HG03571 (cell line): ENCODE measurements around the gene TOR1B.

Experiments used
- ATAC-seq: cut with Tn5 transposase; IDR thresholded peaks from one replicate; pipeline ENCODE4 v1.9.1; 2021; ENCODE audit not compliant: unreplicated experiment

TOR1B gene

GRCh38 chr9:129813661-129814060 lies 10.7 kb downstream of the TOR1B start:
- no peak for ATAC-seq

GRCh38 chr9:129814432-129815223 lies 11.6 kb downstream of the TOR1B start:
- no peak for ATAC-seq

GRCh38 chr9:129815278-129815677 lies 12.3 kb downstream of the TOR1B start:
- no peak for ATAC-seq

DNA sequence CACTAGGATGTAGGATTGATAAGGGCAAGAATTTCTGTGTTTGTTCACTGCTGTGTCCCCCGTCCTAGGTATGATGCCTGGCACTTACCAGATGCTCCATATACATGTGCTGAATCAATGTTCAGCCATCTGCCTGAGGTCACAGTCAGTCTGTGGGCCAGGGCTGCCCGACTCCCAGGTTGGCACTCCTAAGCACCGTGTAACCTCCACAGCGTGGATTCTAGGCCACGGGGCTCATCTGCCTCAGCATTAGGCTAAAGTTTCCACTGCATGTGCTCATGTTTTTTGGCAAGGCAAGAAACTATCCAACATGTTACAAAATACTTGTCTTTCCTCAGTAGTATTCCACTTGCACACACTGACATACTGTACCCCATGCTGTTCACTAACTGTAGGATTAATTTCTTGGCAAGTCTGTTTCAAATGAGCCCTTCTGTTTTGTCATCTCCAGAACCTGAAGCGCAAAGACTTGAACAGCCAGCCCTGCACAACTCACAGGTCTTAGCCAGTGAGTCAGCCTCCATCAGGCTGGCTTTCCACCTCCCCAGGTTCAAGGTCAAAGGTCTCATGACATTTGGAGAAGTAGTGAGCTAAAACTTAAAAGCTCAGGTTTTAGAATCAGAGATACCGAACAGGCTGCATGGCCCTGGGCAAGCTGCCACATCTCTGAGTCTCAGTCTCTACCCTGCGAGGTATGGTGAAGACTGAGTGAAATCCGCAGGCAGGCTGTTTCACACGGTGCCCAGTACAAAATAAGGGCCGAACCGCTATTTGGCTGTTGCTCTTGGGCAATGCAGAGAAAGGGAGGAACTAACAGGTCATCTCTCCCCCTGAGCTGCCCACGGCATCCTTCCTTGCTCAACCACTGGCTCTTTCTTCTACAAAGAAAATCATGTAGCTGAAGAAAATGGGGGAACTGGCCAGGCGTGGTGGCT lies 13.8 kb downstream of the TOR1B start:
- no peak for ATAC-seq

DNA sequence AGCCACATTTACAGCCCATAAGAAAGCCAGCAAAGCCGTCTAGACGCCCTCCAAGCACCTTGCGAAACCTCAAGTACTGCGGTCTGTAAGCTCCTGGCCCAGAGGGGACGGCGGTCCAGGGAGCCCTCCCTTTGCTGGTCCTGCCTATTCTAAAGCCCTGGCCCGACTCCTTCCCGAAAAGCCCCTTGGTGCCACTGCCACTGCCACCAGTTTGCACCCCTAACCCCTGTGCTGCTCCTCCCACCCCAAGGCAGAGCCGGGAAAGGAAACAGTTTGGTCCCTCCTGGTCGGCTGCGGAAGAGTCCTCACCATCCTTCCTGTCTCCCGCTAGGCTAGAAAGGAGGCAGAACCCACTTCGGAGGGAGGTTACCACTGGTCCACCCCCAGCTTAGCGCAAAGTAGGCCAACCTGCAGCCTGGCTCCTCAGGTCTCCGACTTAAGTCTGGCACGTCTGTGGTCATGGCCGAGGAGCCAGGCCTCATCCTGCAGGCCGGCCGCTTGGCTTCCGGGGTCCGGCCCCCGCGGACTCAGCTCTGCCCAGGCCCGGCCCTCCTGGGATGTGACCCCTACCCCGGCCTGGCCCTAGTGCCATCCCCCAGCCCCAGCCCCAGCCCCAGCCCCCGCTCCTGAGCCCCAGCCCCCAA lies 20.0 kb downstream of the TOR1B start:
- ATAC-seq: no peak

DNA sequence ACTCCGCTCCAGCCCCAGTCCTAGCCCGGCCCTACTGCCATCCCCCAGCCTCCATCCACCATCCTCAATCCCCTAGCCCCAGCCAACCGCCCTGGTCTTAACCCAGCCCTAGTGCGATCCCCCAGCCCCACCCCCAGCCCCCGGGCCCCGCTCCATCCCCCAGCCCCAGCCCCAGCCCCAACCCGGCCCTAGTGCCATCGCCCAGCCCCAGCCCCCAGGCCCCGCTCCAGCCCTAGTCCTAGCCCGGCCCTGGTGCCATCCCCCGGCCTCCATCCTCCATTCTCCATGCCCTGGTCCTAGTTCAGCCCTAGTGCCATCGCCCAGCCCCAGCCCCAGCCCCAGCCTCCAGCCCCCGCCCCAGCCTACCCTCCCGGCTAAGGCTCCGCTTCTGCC lies 20.6 kb downstream of the TOR1B start:
- ATAC-seq: no peak

DNA sequence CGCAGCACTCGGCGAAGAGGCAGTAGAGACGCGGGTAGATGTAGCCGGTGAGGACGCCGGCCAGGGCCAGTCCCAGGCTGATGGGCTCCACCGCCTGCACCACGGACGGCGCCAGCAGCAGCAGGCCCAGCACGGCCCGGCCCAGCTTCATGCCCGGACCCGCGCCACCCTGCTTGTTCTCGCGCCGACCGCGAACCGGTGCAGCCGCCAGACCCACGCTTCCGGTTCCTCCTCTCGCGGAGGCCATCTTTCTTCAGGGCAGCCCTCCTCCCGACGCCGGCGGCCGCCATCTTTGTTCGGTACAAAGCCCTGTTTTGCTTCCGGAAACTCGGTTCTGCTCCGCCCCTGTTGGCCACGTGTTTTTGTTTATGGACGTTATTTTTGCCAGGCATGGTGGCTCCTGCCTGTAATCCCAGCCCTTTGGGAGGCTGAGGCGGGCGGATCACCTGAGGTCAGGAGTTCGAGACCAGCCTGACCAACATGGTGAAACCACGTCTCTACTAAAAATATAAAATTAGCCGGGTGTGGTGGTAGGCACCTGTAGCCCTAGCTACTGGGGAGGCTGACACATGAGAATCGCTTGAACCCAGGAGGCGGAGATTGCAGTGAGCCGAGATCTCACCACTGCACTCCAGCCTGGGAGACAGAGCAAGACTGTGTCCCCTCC lies 21.1 kb downstream of the TOR1B start, which contains the start of gene TOR1A:
Gene TOR1A (minus strand): TSS at position 202 of the 667 bp plus-strand sequence. CDS start 51 bp downstream, at position 151.
- ATAC-seq: peak; percentile 78

GRCh38 chr9:129826344-129826743 lies 23.4 kb downstream of the TOR1B start:
- ATAC-seq: no peak

DNA sequence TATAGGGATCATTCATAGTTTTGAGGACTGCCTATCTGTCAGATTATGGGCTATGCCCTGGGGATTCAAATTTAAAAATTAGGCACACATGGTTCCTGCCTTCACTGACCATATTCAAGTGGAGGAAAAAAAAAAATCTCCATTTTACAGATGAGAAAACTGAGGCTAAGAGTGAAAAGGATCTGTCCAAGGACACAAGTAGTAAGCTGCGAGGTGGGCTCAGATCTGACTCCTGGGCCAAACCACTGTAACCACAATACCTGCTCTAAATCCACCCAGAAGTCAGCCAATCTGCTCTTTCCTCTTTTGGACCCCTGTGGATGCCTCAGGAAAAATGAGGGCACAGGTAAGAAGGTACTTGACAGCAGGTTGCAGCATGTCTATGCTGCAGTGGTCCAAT lies 23.8 kb downstream of the TOR1B start:
- no peak for ATAC-seq

DNA sequence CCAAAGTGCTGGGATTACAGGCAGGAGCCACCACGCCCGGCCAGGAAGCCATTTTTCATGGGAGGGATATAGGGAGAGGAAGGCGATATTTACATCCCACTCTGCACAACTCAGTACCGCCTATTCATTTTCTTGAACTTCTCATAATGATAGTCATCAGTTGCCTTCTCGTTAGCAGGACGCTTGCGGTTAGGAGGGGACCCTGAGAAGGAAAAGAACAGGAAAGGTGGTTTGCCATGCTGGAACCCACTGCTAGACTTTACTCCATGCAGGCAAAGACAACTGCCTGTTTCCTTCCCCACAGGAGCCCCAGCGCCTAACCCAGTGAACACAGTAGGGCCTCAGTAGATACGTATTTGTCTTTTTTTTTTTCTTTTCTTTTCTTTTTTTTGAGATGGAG lies 25.1 kb downstream of the TOR1B start:
- no peak for ATAC-seq

- ATAC-seq: no peak
Measured at GRCh38 chr9:129828969-129829368, 26.0 kb downstream of the TOR1B start.

DNA sequence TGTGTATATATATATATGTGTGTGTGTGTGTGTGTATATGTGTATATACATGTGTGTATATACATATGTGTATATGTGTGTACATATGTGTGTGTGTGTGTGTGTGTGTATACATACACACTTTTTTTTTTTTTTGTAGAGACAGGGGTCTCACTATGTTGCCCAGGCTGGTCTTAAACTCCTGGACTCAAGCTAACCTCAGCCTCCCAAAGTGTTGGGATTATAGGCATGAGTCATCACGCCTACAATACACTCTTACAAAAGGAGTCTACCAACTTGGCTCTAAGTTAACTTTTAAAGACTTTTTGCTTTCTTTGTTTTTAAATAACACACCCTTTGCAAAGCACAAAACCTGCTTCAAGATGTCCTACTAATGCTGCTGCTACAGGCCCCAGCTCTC lies 30.0 kb downstream of the TOR1B start:
- no peak for ATAC-seq

DNA sequence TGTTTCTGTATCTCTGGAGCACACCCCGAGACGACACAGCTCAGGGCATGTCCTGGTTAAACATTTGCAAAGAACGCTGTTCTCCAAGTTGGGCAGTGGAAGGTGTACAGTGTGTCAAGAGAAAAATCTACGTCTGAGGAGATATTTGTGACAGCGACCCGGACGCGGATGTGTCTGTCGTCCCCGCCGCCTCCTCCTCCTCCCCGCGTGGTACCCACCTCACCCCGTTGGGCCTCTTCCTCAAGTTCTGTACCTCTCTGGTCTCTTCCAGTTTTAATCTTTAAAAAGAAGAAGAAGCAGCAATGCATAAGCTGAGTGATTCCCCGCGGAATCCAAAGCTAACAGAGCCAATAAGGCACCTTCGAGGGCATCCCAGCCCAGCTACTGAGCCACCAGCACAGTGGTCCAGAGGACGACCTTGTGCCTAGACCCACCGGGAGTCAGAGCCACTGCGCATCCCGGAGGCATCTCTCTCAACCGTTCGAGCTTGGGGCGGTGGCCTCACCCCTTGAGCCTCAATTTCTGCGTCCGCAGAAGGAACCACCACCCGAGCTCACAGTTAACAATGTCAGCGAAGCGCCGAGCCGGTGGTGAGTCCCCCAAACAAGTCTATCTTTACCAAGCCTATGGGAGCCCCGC lies 31.6 kb downstream of the TOR1B start:
- no peak for ATAC-seq

- ATAC-seq: peak; percentile 90
Measured at GRCh38 chr9:129835128-129835859, 32.3 kb downstream of the TOR1B start, which contains the start of the genes C9orf78 and USP20. Gene C9orf78, minus strand, starts transcription at chr9:129835275. Its CDS starts 54 bp downstream, at chr9:129835221. Gene USP20, plus strand, starts transcription at chr9:129835458. Its CDS starts 17,098 bp downstream, at chr9:129852556.

DNA sequence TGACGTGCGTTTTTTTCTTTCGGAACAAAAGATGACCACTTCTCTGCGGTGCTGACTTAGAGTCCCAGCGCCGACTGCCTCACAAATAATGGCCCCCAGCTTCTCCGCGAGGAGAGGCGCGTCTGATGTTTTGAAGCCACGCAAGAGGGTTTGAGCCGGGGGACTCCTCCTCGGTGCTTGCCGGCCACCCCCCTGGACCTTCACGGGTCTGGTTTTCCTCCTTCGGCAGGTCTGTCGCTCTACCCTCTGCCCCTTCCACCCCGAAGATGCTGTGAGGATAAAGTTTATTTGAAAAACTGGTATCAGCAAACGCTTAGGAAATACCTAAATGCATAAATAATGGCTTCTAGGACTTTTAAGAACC lies 32.9 kb downstream of the TOR1B start:
- no peak for ATAC-seq

DNA sequence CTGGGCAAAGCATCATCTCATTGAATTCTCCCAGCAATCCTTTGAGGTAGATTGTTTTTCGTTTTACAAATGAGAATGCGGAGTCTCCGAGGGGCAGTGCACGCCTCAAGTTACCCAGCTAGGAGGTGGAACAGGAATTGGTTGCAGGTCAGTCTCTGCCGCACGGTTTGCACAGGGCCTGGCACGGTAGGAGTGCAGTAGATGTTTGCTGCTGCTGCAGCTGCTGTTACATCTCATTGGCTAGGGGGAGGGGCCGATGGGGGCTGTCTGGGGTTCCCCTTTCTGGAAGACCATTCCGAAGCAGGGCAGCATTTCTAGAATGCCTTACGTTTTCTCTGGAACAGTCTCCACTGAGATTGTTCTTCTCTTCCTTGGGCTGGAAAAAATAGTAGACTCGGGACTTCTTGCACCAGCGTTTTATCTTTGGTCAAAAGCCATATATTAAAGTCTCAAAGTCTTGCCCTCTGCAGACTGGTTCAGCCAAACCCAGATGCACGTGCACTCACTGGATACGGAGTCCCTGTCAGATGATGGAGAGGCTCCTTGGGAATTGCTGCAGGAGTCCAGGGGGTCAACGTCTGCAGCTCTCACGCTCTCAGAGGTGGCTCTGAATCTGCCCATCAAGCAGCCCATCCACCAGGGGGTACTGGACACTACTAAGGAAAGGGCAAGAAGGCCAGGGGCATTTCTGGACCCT lies 33.5 kb downstream of the TOR1B start:
- ATAC-seq: no peak

DNA sequence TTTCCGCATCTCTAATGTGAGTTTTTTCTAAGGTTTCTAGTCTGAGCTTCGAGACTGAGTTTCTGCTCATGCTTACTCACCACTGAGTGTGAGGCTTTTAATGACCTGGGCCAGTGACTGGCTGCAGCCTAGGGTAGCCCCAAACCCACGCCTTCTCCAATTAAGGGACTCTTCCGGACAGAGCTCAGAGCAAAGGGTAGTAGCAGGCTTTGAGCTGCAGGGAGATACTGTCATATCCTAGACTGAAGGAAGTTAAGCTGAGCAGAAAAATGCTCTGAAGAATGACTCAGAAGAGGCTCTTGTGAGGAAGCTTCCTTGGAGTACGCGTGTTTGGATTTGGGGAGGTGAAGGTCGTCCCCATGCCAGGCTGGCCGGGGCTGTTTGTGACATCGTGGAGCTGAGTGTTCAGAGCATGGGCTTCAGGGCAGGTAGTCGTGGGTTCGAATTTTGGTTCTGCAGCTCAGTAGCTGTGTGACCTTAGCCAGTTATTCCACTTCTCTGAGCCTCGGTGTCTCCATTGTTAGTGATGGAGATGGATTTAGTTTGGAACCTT lies 35.8 kb downstream of the TOR1B start:
- no peak for ATAC-seq

DNA sequence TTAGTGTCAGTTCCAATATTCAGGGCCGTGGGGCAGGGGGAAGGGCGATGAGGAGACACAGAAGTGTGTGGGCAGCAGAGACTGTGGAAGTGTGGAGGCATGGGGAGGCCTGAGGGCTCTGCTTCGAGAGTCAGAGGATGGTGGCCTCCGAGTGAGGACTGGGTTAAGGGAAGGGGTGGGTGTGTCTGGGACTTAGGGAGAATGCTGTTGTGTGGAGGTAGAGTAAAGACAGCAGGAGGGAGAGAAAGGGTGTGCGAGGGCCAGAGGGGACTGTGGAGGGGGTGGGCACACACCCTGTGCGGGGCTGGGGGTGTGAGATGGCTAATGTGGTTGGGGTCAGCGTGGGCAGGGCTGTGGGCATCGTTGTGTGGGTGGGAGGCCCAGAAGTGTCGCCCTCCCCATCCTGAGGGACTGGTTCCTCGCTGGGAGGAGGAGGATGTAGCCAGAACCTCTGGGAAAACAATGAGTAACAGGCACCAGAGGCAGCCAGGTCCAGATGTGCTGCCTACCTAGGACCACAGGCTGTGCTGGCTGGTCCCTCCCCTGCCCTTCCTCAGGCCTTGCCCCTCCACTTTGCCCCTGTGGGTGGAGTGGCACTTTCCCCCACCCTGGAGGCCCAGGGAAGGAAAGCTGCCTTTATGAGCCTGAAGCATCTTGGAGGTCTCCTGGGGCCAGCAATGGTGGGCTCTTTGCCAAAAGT lies 36.5 kb downstream of the TOR1B start:
- no peak for ATAC-seq
